ENCODE results near the gene SUCLG2.

SUCLG2 gene

DNA sequence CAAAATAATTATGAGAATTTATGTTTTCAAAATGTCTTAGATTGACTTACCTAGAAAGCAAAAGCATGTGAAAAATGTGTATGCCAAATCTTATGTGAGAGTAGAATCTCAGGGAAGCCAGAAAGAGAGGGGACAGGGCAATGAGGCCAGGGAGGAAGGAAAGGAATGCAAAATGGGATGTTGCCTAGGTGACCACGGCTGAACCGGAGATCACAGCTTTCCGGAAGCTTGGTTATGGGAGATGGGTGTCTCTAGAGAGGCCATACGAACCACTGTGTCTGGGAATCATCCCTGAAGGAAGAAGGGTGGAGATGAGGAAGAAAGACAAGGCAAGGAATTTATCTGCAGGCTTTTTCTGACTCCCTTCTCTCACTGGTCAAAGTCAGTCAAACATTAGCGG is 76.0 kb downstream of the SUCLG2 start:
- WGBS = 57% methylated on average over 5 of the region's 5 CpGs
- H3K4me2 ChIP-seq (ENCODE audit: low read length, poor library complexity, severe bottlenecking) = no peak overlapping the region
- H3K27ac ChIP-seq (ENCODE audit: low read length, poor library complexity, severe bottlenecking) = no peak overlapping the region
- peaks cover 2% of the 10 kb centered on the region for H3K4me1 ChIP-seq (ENCODE audit: control insufficient read depth, insufficient read depth, low read depth, low read length)
- H2AFZ ChIP-seq (ENCODE audit: low read depth, low read length) = no peak overlapping the region
- H4K91ac ChIP-seq (ENCODE audit: low read length) = no peak overlapping the region
- H3K4me3 ChIP-seq (ENCODE audit: insufficient read depth in 1 of 2, low read depth in 1 of 2, low read length in 2 of 2) = no peak overlapping the region
- no peak overlapping the region for H2BK120ac ChIP-seq (ENCODE audit: low read depth, low read length)
- H2BK5ac ChIP-seq (ENCODE audit: low read depth, low read length, poor library complexity, severe bottlenecking) = no peak overlapping the region
- no peak for DNase-seq
- no peak overlapping the region for H3K18ac ChIP-seq (ENCODE audit: low read depth in 1 of 2, low read length in 2 of 2)
- no peaks in the 10 kb centered on the region for H3K9me3 ChIP-seq (ENCODE audit: control insufficient read depth, low read length)
- H3K27me3 ChIP-seq (ENCODE audit: control insufficient read depth in 1 of 2, insufficient read depth in 1 of 2, low read length in 2 of 2) = no peaks in the 10 kb centered on the region
- no peak overlapping the region for H3K14ac ChIP-seq (ENCODE audit: low read length in 2 of 2)
- H3K9ac ChIP-seq (ENCODE audit: low read length) = no peak overlapping the region
- peaks cover 26% of the 10 kb centered on the region for H3K79me1 ChIP-seq (replicated peaks; ENCODE audit: low read length, poor library complexity, severe bottlenecking)
- no peak overlapping the region for H2BK12ac ChIP-seq (ENCODE audit: low read length in 2 of 2)
- peaks cover 0 to 15% of the 10 kb centered on the region in 2 experiments for H3K36me3 ChIP-seq (ENCODE audit: control insufficient read depth in 1 of 2, insufficient read depth in 2 of 2, low read depth in 1 of 2, low read length in 2 of 2)
- no peak overlapping the region for H2BK15ac ChIP-seq (ENCODE audit: low read depth, poor library complexity, severe bottlenecking)
- no peak overlapping the region for H2AK5ac ChIP-seq (ENCODE audit: low read length, severe bottlenecking)
- H3K23ac ChIP-seq (ENCODE audit: low read length in 2 of 2) = no peak overlapping the region
- H3K4ac ChIP-seq (ENCODE audit: low read depth in 1 of 2, low read length in 2 of 2) = no peak overlapping the region
- H4K8ac ChIP-seq (ENCODE audit: low read length) = no peak overlapping the region

- H2BK5ac ChIP-seq (ENCODE audit: low read depth, low read length, poor library complexity, severe bottlenecking) = no peak overlapping the region
- H3K9ac ChIP-seq (ENCODE audit: low read length) = no peak overlapping the region
- H3K4me3 ChIP-seq (ENCODE audit: insufficient read depth in 1 of 2, low read depth in 1 of 2, low read length in 2 of 2) = no peak overlapping the region
- no peak overlapping the region for H3K4ac ChIP-seq (ENCODE audit: low read depth in 1 of 2, low read length in 2 of 2)
- peaks cover 2% of the 10 kb centered on the region for H3K4me1 ChIP-seq (ENCODE audit: control insufficient read depth, insufficient read depth, low read depth, low read length)
- H2BK15ac ChIP-seq (ENCODE audit: low read depth, poor library complexity, severe bottlenecking) = no peak overlapping the region
- H3K9me3 ChIP-seq (ENCODE audit: control insufficient read depth, low read length) = no peaks in the 10 kb centered on the region
- peaks cover 25% of the 10 kb centered on the region for H3K79me1 ChIP-seq (replicated peaks; ENCODE audit: low read length, poor library complexity, severe bottlenecking)
- H4K8ac ChIP-seq (ENCODE audit: low read length) = no peak overlapping the region
- 100% methylated on average over 2 of the region's 3 CpGs for WGBS
- no peak overlapping the region for H2AFZ ChIP-seq (ENCODE audit: low read depth, low read length)
- no peak overlapping the region for H4K91ac ChIP-seq (ENCODE audit: low read length)
- H2BK120ac ChIP-seq (ENCODE audit: low read depth, low read length) = no peak overlapping the region
- H3K14ac ChIP-seq (ENCODE audit: low read length in 2 of 2) = no peak overlapping the region
- no peak for DNase-seq
- no peak overlapping the region for H3K23ac ChIP-seq (ENCODE audit: low read length in 2 of 2)
- no peak overlapping the region for H3K4me2 ChIP-seq (ENCODE audit: low read length, poor library complexity, severe bottlenecking)
- H3K18ac ChIP-seq (ENCODE audit: low read depth in 1 of 2, low read length in 2 of 2) = no peak overlapping the region
- no peak overlapping the region for H2BK12ac ChIP-seq (ENCODE audit: low read length in 2 of 2)
- peaks cover 0 to 16% of the 10 kb centered on the region in 2 experiments for H3K36me3 ChIP-seq (ENCODE audit: control insufficient read depth in 1 of 2, insufficient read depth in 2 of 2, low read depth in 1 of 2, low read length in 2 of 2)
- no peaks in the 10 kb centered on the region for H3K27me3 ChIP-seq (ENCODE audit: control insufficient read depth in 1 of 2, insufficient read depth in 1 of 2, low read length in 2 of 2)
- H2AK5ac ChIP-seq (ENCODE audit: low read length, severe bottlenecking) = no peak overlapping the region
- H3K27ac ChIP-seq (ENCODE audit: low read length, poor library complexity, severe bottlenecking) = no peak overlapping the region
Observed at GRCh38 chr3:67576441-67576840, 78.0 kb downstream of the SUCLG2 start.

DNA sequence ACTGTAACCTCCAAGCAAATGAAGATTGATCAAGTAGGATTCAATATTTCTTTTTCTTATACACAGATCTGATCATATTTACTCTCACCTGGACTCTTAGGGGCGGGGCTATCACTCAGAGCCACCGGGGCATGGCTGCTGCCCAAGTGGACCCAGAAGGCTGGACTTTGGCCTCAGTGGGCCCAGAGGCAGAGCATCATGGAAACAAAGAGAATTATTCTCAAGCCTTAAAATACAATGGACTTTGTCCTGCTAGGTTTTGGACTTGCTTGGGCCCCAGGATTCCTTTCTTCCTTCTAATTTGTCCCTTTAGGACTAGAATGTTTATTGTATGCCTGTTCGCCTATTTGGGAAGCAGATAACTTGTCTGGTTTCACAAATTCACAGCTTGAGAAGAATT is 85.1 kb downstream of the SUCLG2 start:
- Histone ChIP-seq H3K27me3 (ENCODE audit: control insufficient read depth in 1 of 2, insufficient read depth in 1 of 2, low read length in 2 of 2) (no peaks in the 10 kb centered on the region), H2AFZ (ENCODE audit: low read depth, low read length) (no peak overlapping the region), H2BK5ac (ENCODE audit: low read depth, low read length, poor library complexity, severe bottlenecking) (no peak overlapping the region), H3K9ac (ENCODE audit: low read length) (no peak overlapping the region), H3K4ac (ENCODE audit: low read depth in 1 of 2, low read length in 2 of 2) (no peak overlapping the region), H3K27ac (ENCODE audit: low read length, poor library complexity, severe bottlenecking) (no peak overlapping the region), H2BK12ac (ENCODE audit: low read length in 2 of 2) (no peak overlapping the region), H4K8ac (ENCODE audit: low read length) (no peak overlapping the region), H2BK120ac (ENCODE audit: low read depth, low read length) (no peak overlapping the region), H3K4me2 (ENCODE audit: low read length, poor library complexity, severe bottlenecking) (no peak overlapping the region), H3K23ac (ENCODE audit: low read length in 2 of 2) (no peak overlapping the region), H2BK15ac (ENCODE audit: low read depth, poor library complexity, severe bottlenecking) (no peak overlapping the region), H3K36me3 (ENCODE audit: control insufficient read depth in 1 of 2, insufficient read depth in 2 of 2, low read depth in 1 of 2, low read length in 2 of 2) (peaks cover 3 to 22% of the 10 kb centered on the region in 2 experiments), H4K91ac (ENCODE audit: low read length) (no peak overlapping the region), H3K18ac (ENCODE audit: low read depth in 1 of 2, low read length in 2 of 2) (no peak overlapping the region), H3K4me1 (ENCODE audit: control insufficient read depth, insufficient read depth, low read depth, low read length) (no peaks in the 10 kb centered on the region), H2AK5ac (ENCODE audit: low read length, severe bottlenecking) (no peak overlapping the region), H3K4me3 (ENCODE audit: insufficient read depth in 1 of 2, low read depth in 1 of 2, low read length in 2 of 2) (no peak overlapping the region), H3K9me3 (ENCODE audit: control insufficient read depth, low read length) (no peaks in the 10 kb centered on the region), H3K14ac (ENCODE audit: low read length in 2 of 2) (no peak overlapping the region), H3K79me1 (replicated peaks; ENCODE audit: low read length, poor library complexity, severe bottlenecking) (peaks cover 44% of the 10 kb centered on the region)
- WGBS = 99% methylated on average over 2 of the region's 3 CpGs
- no peak for DNase-seq

- Histone ChIP-seq H3K36me3 (ENCODE audit: control insufficient read depth in 1 of 2, insufficient read depth in 2 of 2, low read depth in 1 of 2, low read length in 2 of 2) (peaks cover 3 to 22% of the 10 kb centered on the region in 2 experiments), H2AK5ac (ENCODE audit: low read length, severe bottlenecking) (no peak overlapping the region), H2BK12ac (ENCODE audit: low read length in 2 of 2) (no peak overlapping the region), H3K14ac (ENCODE audit: low read length in 2 of 2) (no peak overlapping the region), H2BK120ac (ENCODE audit: low read depth, low read length) (no peak overlapping the region), H3K4me2 (ENCODE audit: low read length, poor library complexity, severe bottlenecking) (no peak overlapping the region), H3K18ac (ENCODE audit: low read depth in 1 of 2, low read length in 2 of 2) (no peak overlapping the region), H3K4ac (ENCODE audit: low read depth in 1 of 2, low read length in 2 of 2) (no peak overlapping the region), H3K79me1 (replicated peaks; ENCODE audit: low read length, poor library complexity, severe bottlenecking) (peaks cover 43% of the 10 kb centered on the region), H3K9me3 (ENCODE audit: control insufficient read depth, low read length) (no peaks in the 10 kb centered on the region), H3K4me3 (ENCODE audit: insufficient read depth in 1 of 2, low read depth in 1 of 2, low read length in 2 of 2) (no peak overlapping the region), H3K23ac (ENCODE audit: low read length in 2 of 2) (no peak overlapping the region), H4K8ac (ENCODE audit: low read length) (no peak overlapping the region), H2BK5ac (ENCODE audit: low read depth, low read length, poor library complexity, severe bottlenecking) (no peak overlapping the region), H3K4me1 (ENCODE audit: control insufficient read depth, insufficient read depth, low read depth, low read length) (no peaks in the 10 kb centered on the region), H3K9ac (ENCODE audit: low read length) (no peak overlapping the region), H2AFZ (ENCODE audit: low read depth, low read length) (no peak overlapping the region), H2BK15ac (ENCODE audit: low read depth, poor library complexity, severe bottlenecking) (no peak overlapping the region), H3K27me3 (ENCODE audit: control insufficient read depth in 1 of 2, insufficient read depth in 1 of 2, low read length in 2 of 2) (no peaks in the 10 kb centered on the region), H3K27ac (ENCODE audit: low read length, poor library complexity, severe bottlenecking) (no peak overlapping the region), H4K91ac (ENCODE audit: low read length) (no peak overlapping the region)
- 100% methylated on average over 2 of the region's 5 CpGs for WGBS
- DNase-seq = no peak
Observed at GRCh38 chr3:67567893-67568292, 86.5 kb downstream of the SUCLG2 start.
